Endothelial cell of umbilical vein (primary cell): Measurements from ENCODE around the gene INAVA. TPM values are rescaled to one million over a fixed set of nuclear protein-coding genes. Genes with fewer than 3 reads are reported as not detected.

Experiments used
- BruUV-seq: library from RNA; stranded (reverse); fragments of 400-500 nt; replicated peaks from 2 replicates; lab custom pipeline; 2021; lab: Mats Ljungman, UMichigan
- CTCF ChIA-PET: fragments of 300-600, 350-600 bp; sonication (Branson Sonifier 250); formaldehyde crosslinking; loops from one replicate; lab custom pipeline; 2021; ENCODE audit warnings: antibody characterized with exemption, inconsistent platforms; lab: Charles Lee
- POLR2A ChIA-PET: fragments of 300-600, 350-600 bp; sonication (Branson Sonifier 250); formaldehyde crosslinking; loops from one replicate; lab custom pipeline; 2021; ENCODE audit warnings: antibody characterized with exemption, inconsistent platforms; lab: Charles Lee
- DNase-seq: peaks from one replicate; pipeline ENCODE4 v3.0.0-alpha.2; 2011; ENCODE audit warnings: low read depth, low spot score
- FAIRE-seq: peaks from 2 replicates; lab custom pipeline; 2011; peaks lifted over from hg19 to GRCh38; lab: Jason Lieb, UNC
- H2AFZ ChIP-seq: 2 replicates; pipeline ENCODE4 v1.6.0; 2012; ENCODE audit warnings: low read depth, low read length, control low read depth, inconsistent platforms
- H3K27ac ChIP-seq: 2 replicates; pipeline ENCODE4 v1.5.1; 2011; ENCODE audit warnings: low read depth, mild to moderate bottlenecking, control low read depth, low read length, moderate library complexity; ENCODE audit not compliant: insufficient read depth
- H3K27me3 ChIP-seq, 2 experiments: 2 replicates each; pipeline versions ENCODE4 v1.6.0 to v1.6.1; 2011; ENCODE audit warnings: low read length in 2 of 2, mixed read lengths in 1 of 2; ENCODE audit not compliant: control insufficient read depth in 2 of 2, insufficient read depth in 2 of 2
- H3K36me3 ChIP-seq, 2 experiments: 2 replicates in 1 of 2; 3 replicates in 1 of 2; pipeline ENCODE4 v1.5.1; 2011; ENCODE audit warnings: low read length in 2 of 2, mild to moderate bottlenecking in 1 of 2, moderate library complexity in 1 of 2; ENCODE audit not compliant: control insufficient read depth in 2 of 2, insufficient read depth in 2 of 2; ENCODE audit errors: extremely low read depth in 1 of 2
- H3K4me1 ChIP-seq: 3 replicates; pipeline ENCODE4 v1.5.1; 2011; ENCODE audit warnings: mild to moderate bottlenecking, low read length; ENCODE audit not compliant: control insufficient read depth, insufficient read depth; ENCODE audit errors: extremely low read depth
- H3K4me2 ChIP-seq: 2 replicates; pipeline ENCODE4 v1.6.1; 2011; ENCODE audit warnings: low read length, control low read depth, mixed read lengths; ENCODE audit not compliant: insufficient read depth
- H3K4me3 ChIP-seq, 3 experiments: fragments of 200-600 bp in 1 of 3; sonication (generic), shearing (Covaris generic) in 1 of 3; replicated peaks in 1 of 3; 2 replicates each; pipeline ENCODE4 v1.5.1; 2011 to 2016; ENCODE audit warnings: control low read depth in 3 of 3, low read length in 3 of 3, mild to moderate bottlenecking in 2 of 3, inconsistent platforms in 1 of 3, low read depth in 1 of 3, moderate library complexity in 1 of 3; ENCODE audit not compliant: insufficient read depth in 1 of 3
- H3K79me2 ChIP-seq: 2 replicates; pipeline ENCODE4 v1.6.0; 2012; ENCODE audit warnings: low read length, inconsistent platforms; ENCODE audit not compliant: control insufficient read depth, insufficient read depth
- H3K9ac ChIP-seq: replicated peaks from 2 replicates; pipeline ENCODE3; 2011; ENCODE audit warnings: low read length, control low read depth; ENCODE audit not compliant: insufficient read depth; ENCODE audit errors: extremely low read depth
- H3K9me1 ChIP-seq: replicated peaks from 3 replicates; pipeline ENCODE4 v1.6.0; 2011; ENCODE audit warnings: mild to moderate bottlenecking, low read length; ENCODE audit not compliant: control insufficient read depth, insufficient read depth; ENCODE audit errors: extremely low read depth
- H3K9me3 ChIP-seq: replicated peaks from 2 replicates; pipeline ENCODE4 v1.5.1; 2012; ENCODE audit warnings: low read length, inconsistent platforms; ENCODE audit not compliant: control insufficient read depth, insufficient read depth
- H4K20me1 ChIP-seq: replicated peaks from 2 replicates; pipeline ENCODE3; 2011; ENCODE audit warnings: mild to moderate bottlenecking, low read length; ENCODE audit not compliant: control insufficient read depth, insufficient read depth; ENCODE audit errors: extremely low read depth
- CTCF ChIP-seq, 2 donors: IDR thresholded peaks; 1 replicate in 1 of 2; 2 replicates in 1 of 2; pipeline ENCODE4 v1.5.1; 2011; ENCODE audit warnings: low read length in 2 of 2, mild to moderate bottlenecking in 2 of 2, moderate library complexity in 2 of 2, control low read depth in 1 of 2, inconsistent platforms in 1 of 2, low read depth in 1 of 2; ENCODE audit not compliant: insufficient read depth in 1 of 2; ENCODE audit errors: extremely low read depth in 1 of 2
- EZH2 ChIP-seq: IDR thresholded peaks from 2 replicates; pipeline ENCODE4 v1.6.1; 2012; ENCODE audit warnings: borderline replicate concordance, low read depth, mild to moderate bottlenecking, moderate library complexity, low read length, inconsistent platforms; ENCODE audit not compliant: severe bottlenecking
- FOS ChIP-seq: IDR thresholded peaks from 2 replicates; pipeline ENCODE4 v1.6.1; 2011; ENCODE audit warnings: mild to moderate bottlenecking, low read length, moderate library complexity, borderline replicate concordance; ENCODE audit not compliant: insufficient read depth
- GATA2 ChIP-seq: IDR thresholded peaks from 2 replicates; pipeline ENCODE4 v1.7.0; 2011; ENCODE audit warnings: low read depth, mild to moderate bottlenecking, moderate library complexity, mixed read lengths, low read length; ENCODE audit not compliant: insufficient read length, insufficient read depth
- JUN ChIP-seq: IDR thresholded peaks from 2 replicates; pipeline ENCODE4 v1.6.1; 2011; ENCODE audit warnings: borderline replicate concordance, low read depth; ENCODE audit not compliant: insufficient read length, insufficient read depth
- MAX ChIP-seq: IDR thresholded peaks from 2 replicates; pipeline ENCODE4 v1.6.1; 2011; ENCODE audit not compliant: insufficient read depth, insufficient read length
- MYC ChIP-seq: IDR thresholded peaks from one replicate; pipeline ENCODE4 v1.6.1; 2011; ENCODE audit warnings: mild to moderate bottlenecking, low read depth, low read length
- POLR2A ChIP-seq: IDR thresholded peaks from 2 replicates; pipeline ENCODE4 v1.6.1; 2012; ENCODE audit warnings: low read depth, mild to moderate bottlenecking, control low read depth, low read length
- POLR2AphosphoS5 ChIP-seq: IDR thresholded peaks from 2 replicates; pipeline ENCODE4 v1.6.1; 2012; ENCODE audit warnings: low read depth, mild to moderate bottlenecking, control low read depth, low read length, moderate library complexity; ENCODE audit not compliant: insufficient read depth
- dilution Hi-C: fragments of 300-500 bp; cut with MboI; formaldehyde crosslinking; loops from one replicate; pipeline ENCODE4 v1.15.0; 2019; ENCODE audit warnings: low sequenced_read_pairs; ENCODE audit not compliant: extremely low pct_ligation_motif_present
- intact Hi-C: fragments of 100-400 bp; cut with micrococcal nuclease; formaldehyde crosslinking; loops from one replicate; pipeline ENCODE4 v1.10.0; 2022
- polyA plus RNA-seq, 4 experiments: library from polyadenylated mRNA; depleted of rRNA in 3 of 4; stranded (reverse) in 3 of 4; unstranded in 1 of 4; fragments of >200 nt; gene quantifications; 2 replicates each; pipeline versions ENCODE4 v1.2.1 to v1.2.3, GENCODE V29; 2011 to 2012; ENCODE audit warnings: missing spikeins in 1 of 4
- total RNA-seq: library from RNA; stranded (reverse); gene quantifications from 2 replicates; pipeline ENCODE4 v1.2.3, GENCODE V29; 2021

Gene INAVA
- total and polyA plus RNA-seq, 2 donors (not counting 3 experiments of a cell fraction or from before 2014, with no cell fraction given): 0.42 TPM; not detected in 1

- BruUV-seq: no TSS peak
- CTCF ChIA-PET: no interaction called here
Observed at GRCh38 chr1:200892958-200893357, 1.7 kb upstream of the INAVA start.

More at GRCh38 chr1:200892958-200893357, 1.7 kb upstream of the INAVA start:
- Histone ChIP-seq H4K20me1 (no peaks in the 10 kb centered on the region), H3K9me1 (no peaks in the 10 kb centered on the region), H3K36me3 (no peaks in the 10 kb centered on the region), H3K9ac (no peak overlapping the region), H2AFZ (no peak overlapping the region), H3K4me1 (no peaks in the 10 kb centered on the region), H3K79me2 (no peaks in the 10 kb centered on the region), H3K4me2 (no peak overlapping the region), H3K4me3 (no peak overlapping the region), H3K27ac (no peak overlapping the region), H3K27me3 (peaks cover 39 to 48% of the 10 kb centered on the region in 2 experiments), H3K9me3 (no peaks in the 10 kb centered on the region)
- intact Hi-C loops (loop anchor here (5.0 kb wide), 2 partner anchors 149 to 219 kb away; partner anchors contain the start of gene CACNA1S), dilution Hi-C loops (no loop called here)
- no peak for FAIRE-seq
- TF ChIP-seq MAX (no peak), EZH2 (no peak), FOS (no peak), JUN (no peak), GATA2 (no peak), MYC (no peak), POLR2AphosphoS5 (no peak), POLR2A (no peak), CTCF (IDR thresholded peaks at IDR 0.05; ENCODE audit: extremely low read depth in 1 of 2, insufficient read depth in 1 of 2, low read depth in 1 of 2, low read length in 2 of 2) (no peak)
- DNase-seq: no peak
- POLR2A ChIA-PET: no interaction called here
